Peyer's patch (tissue), 4 donors: Measurements from ENCODE around the gene HS6ST3.

ENCODE experiments used
- CTCF ChIP-seq, 6 experiments: fragments of 450-650 bp in 4 of 6; fragments of 200-600 bp in 2 of 6; sonication (generic) in 1 of 6; IDR thresholded peaks; one replicate each; pipeline ENCODE4 v1.5.1; 2017 to 2019; ENCODE audit warnings: antibody characterized with exemption in 6 of 6, mild to moderate bottlenecking in 3 of 6, moderate library complexity in 1 of 6
- POLR2A ChIP-seq, 2 donors: fragments of 450-650 bp; IDR thresholded peaks; one replicate each; pipeline ENCODE4 v1.5.1; 2017; ENCODE audit warnings: antibody characterized with exemption in 2 of 2, mild to moderate bottlenecking in 2 of 2, moderate library complexity in 2 of 2

- TF ChIP-seq CTCF (IDR thresholded peaks at IDR 0.05) (no peak), POLR2A (IDR thresholded peaks at IDR 0.05) (no peak)
Observed at GRCh38 chr13:96749825-96750224, 659.9 kb downstream of the HS6ST3 start.
